GM12878 (cell line): Measurements from ENCODE around the gene HDAC3. TPM values are rescaled to one million over a fixed set of nuclear protein-coding genes. Genes with fewer than 3 reads are reported as not detected.
A peak's percentile ranks its signal among the peaks of the same experiment; 100 is the strongest.

ENCODE experiments used
- ATAC-seq: fragments of 200-7000 bp; cut with Tn5 transposase; 3 replicates; pipeline ENCODE4 v1.9.1; 2020; ENCODE audit warnings: mild to moderate bottlenecking, moderate library complexity
- BruUV-seq: library from RNA; stranded (reverse); fragments of 400-500 nt; replicated peaks from 2 replicates; lab custom pipeline; 2021; lab: Mats Ljungman, UMichigan
- CTCF ChIA-PET: fragments of 300-600 bp; sonication (Branson Sonifier 250); formaldehyde crosslinking; extraction: SDS; loops from one replicate; lab custom pipeline; 2021; ENCODE audit warnings: inconsistent platforms; lab: Yijun Ruan, JAX
- POLR2A ChIA-PET: fragments of 350-600 bp; formaldehyde crosslinking; extraction: SDS; loops from one replicate; lab custom pipeline; 2021; ENCODE audit warnings: inconsistent platforms; lab: Charles Lee
- RAD21 ChIA-PET: fragments of 300-600 bp; sonication (Branson Sonifier 250); formaldehyde crosslinking; loops from one replicate; lab custom pipeline; 2023; ENCODE audit warnings: antibody characterized with exemption; ENCODE audit not compliant: unreplicated experiment; lab: Charles Lee
- SMC1A ChIA-PET: fragments of 300-600 bp; sonication (Branson Sonifier 250); formaldehyde crosslinking; loops from one replicate; lab custom pipeline; 2023; ENCODE audit not compliant: unreplicated experiment, uncharacterized antibody; lab: Charles Lee
- DNase-seq: peaks from one replicate; pipeline ENCODE4 v3.0.0-alpha.2; 2011; ENCODE audit warnings: low read depth, low spot score
- FAIRE-seq: peaks from 3 replicates; lab custom pipeline; 2011; peaks lifted over from hg19 to GRCh38; lab: Jason Lieb, UNC
- H2AFZ ChIP-seq: 2 replicates; pipeline ENCODE4 v1.6.0; 2011; ENCODE audit warnings: low read depth, low read length, control low read depth; ENCODE audit not compliant: control insufficient read depth
- H3K27ac ChIP-seq: 2 replicates; pipeline ENCODE4 v1.5.1; 2011; ENCODE audit warnings: control low read depth; ENCODE audit not compliant: control insufficient read depth, insufficient read depth
- H3K27me3 ChIP-seq, 2 experiments: replicated peaks in 1 of 2; 2 replicates each; pipeline versions ENCODE4 v1.6.0 to v1.6.1; 2011; ENCODE audit warnings: low read length in 1 of 2; ENCODE audit not compliant: control insufficient read depth in 2 of 2, insufficient read depth in 2 of 2
- H3K36me3 ChIP-seq, 2 experiments: 2 replicates each; pipeline ENCODE4 v1.5.1; 2011; ENCODE audit warnings: low read length in 1 of 2; ENCODE audit not compliant: control insufficient read depth in 2 of 2, insufficient read depth in 2 of 2
- H3K4me1 ChIP-seq: 2 replicates; pipeline ENCODE4 v1.6.1; 2011; ENCODE audit warnings: mild to moderate bottlenecking, low read length, moderate library complexity, mixed read lengths; ENCODE audit not compliant: control insufficient read depth, insufficient read depth
- H3K4me2 ChIP-seq: 2 replicates; pipeline ENCODE4 v1.6.0; 2011; ENCODE audit warnings: control low read depth; ENCODE audit not compliant: control insufficient read depth, insufficient read depth
- H3K4me3 ChIP-seq: fragments of 200-600 bp; sonication (generic); 2 replicates; pipeline ENCODE4 v1.5.1; 2016
- H3K79me2 ChIP-seq: 2 replicates; pipeline ENCODE4 v1.6.0; 2011; ENCODE audit warnings: low read length; ENCODE audit not compliant: control insufficient read depth, insufficient read depth
- H3K9ac ChIP-seq: 2 replicates; pipeline ENCODE4 v1.8.0; 2011; ENCODE audit warnings: low read length, control low read depth, mixed read lengths; ENCODE audit not compliant: control insufficient read depth, insufficient read depth
- H3K9me3 ChIP-seq: replicated peaks from 3 replicates; pipeline ENCODE4 v1.5.1; 2011; ENCODE audit warnings: mild to moderate bottlenecking, low read length; ENCODE audit not compliant: control insufficient read depth, insufficient read depth
- H4K20me1 ChIP-seq: 2 replicates; pipeline ENCODE4 v1.6.0; 2011; ENCODE audit not compliant: control insufficient read depth, insufficient read depth
- IRF3 ChIP-seq: fragments of 450-650 bp; IDR thresholded peaks from 2 replicates; pipeline ENCODE4 v1.6.1; 2014; ENCODE audit warnings: mild to moderate bottlenecking
- KLF5 ChIP-seq: fragments of 450-650 bp; IDR thresholded peaks from 2 replicates; pipeline ENCODE4 v1.6.1; 2014; ENCODE audit warnings: mild to moderate bottlenecking; ENCODE audit not compliant: partially characterized antibody
- WGBS: methylation state at CpG from one replicate; pipeline ENCODE4 v1.1.6; 2016; ENCODE audit warnings: low lambda C conversion rate; ENCODE audit not compliant: insufficient replicate concordance, insufficient coverage; ENCODE audit errors: missing lambda C conversion rate; 5-methylcytosine and 5-hydroxymethylcytosine counted together
- in situ Hi-C: fragments of 300-500 bp; cut with MboI; formaldehyde crosslinking; loops from 9 replicates; pipeline ENCODE4 v1.14.3; 2018; ENCODE audit warnings: mixed read lengths
- intact Hi-C: fragments of 100-400 bp; cut with micrococcal nuclease; formaldehyde crosslinking; loops from one replicate; pipeline ENCODE4 v1.14.2; 2022; ENCODE audit not compliant: unreplicated experiment
- polyA plus RNA-seq, 11 experiments: library from polyadenylated mRNA; depleted of rRNA in 4 of 11; unstranded in 6 of 11; stranded (reverse) in 5 of 11; fragments of >200 nt; fragmentation: Nextera tagmentation in 4 of 11; fragmentation: Illumina TruSeq in 1 of 11; extraction: Ambion mirVana in 4 of 11; extraction: Trizol in 1 of 11; gene quantifications; 1 replicate in 1 of 11; 2 replicates in 10 of 11; pipeline versions ENCODE4 v1.2.1 to v1.2.3, GENCODE V29; 2011 to 2016; ENCODE audit warnings: inconsistent platforms in 2 of 11, missing spikeins in 2 of 11, low read depth in 1 of 11
- total RNA-seq, 4 experiments: library from RNA; depleted of rRNA in 3 of 4; stranded (reverse); fragments of >200 nt in 3 of 4; fragmentation: Illumina TruSeq in 1 of 4; extraction: Trizol in 1 of 4; gene quantifications; 2 replicates each; pipeline versions ENCODE4 v1.2.1 to v1.2.3, GENCODE V29; 2013 to 2021
- TF ChIP-seq, protein P1 (sequence below): fragments of 450-650 bp; IDR thresholded peaks from 2 replicates; pipeline ENCODE4 v1.6.1; 2018; ENCODE audit warnings: mild to moderate bottlenecking, low read depth, moderate library complexity; ENCODE audit not compliant: partially characterized antibody
- TF ChIP-seq, protein P2 (sequence below): fragments of 450-650 bp; formaldehyde crosslinking; IDR thresholded peaks from 2 replicates; pipeline ENCODE4 v1.4.0; 2020; ENCODE audit warnings: mild to moderate bottlenecking, moderate library complexity
- TF ChIP-seq, protein P3 (sequence below): fragments of 450-650 bp; IDR thresholded peaks from 2 replicates; pipeline ENCODE4 v1.6.1; 2017; ENCODE audit warnings: mild to moderate bottlenecking, low read depth, inconsistent platforms; ENCODE audit not compliant: poor library complexity, severe bottlenecking

Gene HDAC3
- total and polyA plus RNA-seq, 10 of the 15 experiments (the other 5 are each of a cell fraction or from before 2014, with no cell fraction given) = 62.2 to 140 (median 112) TPM

DNA sequence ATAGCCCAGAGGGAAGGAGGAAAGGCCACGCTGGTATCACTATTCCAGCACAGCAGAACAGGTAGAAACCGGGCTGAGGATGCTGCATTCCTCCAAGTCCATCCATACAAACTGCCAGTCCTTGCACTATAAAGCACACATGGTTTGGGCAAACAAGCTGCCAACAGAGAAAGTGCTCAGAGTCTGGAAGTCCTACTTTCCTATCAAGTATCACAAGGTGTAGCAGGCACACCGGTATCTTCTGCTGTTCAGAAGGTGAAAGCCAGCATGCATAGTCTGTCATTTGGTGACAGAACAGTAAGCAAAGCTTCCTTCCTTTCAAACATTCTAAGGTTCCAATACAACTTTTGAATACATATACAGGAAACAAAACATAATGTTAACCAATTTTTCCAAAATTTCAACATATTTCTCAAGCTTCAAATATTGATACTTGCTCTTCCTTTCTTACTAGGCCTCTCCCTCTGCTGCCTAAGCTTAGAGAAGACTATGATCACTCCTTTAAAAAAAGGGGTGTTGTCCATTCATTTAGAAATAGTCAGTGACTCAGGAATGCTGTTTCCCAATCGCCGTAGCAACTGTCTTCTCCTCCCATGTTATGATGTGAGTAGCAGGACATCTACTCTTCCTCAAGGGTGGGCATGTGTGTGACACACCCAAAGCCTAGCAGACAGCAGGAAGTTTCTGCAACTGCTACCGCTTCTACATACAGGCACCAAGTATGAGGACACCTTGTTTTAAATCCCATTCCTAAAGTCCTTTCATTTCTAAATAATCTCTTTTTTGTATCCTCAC, 32.5 kb downstream of the HDAC3 start:
- Histone ChIP-seq H3K4me1 (peaks cover 36% of the 10 kb centered on the region), H3K27me3 (no peaks in the 10 kb centered on the region), H4K20me1 (no peaks in the 10 kb centered on the region), H3K36me3 (no peaks in the 10 kb centered on the region; a peak in 1 of 4 replicates), H3K27ac (peak overlapping the region; percentile 77), H3K9ac (no peak overlapping the region), H2AFZ (no peak overlapping the region), H3K4me2 (peak overlapping the region; percentile 68), H3K4me3 (peak overlapping the region; percentile 21; the same call in 1 of the 2 replicates), H3K9me3 (no peaks in the 10 kb centered on the region), H3K79me2 (peaks cover 86% of the 10 kb centered on the region)
- ChIA-PET POLR2A (interaction anchor here (0.8 to 3.5 kb wide), 6 partner anchors 13 to 34 kb away, joined by 3 to 17 read pairs (median 6); partner anchors contain the start of genes DIAPH1, HDAC3 and RELL2), SMC1A (interaction anchor here (0.8 to 8.6 kb wide), 4 partner anchors 11 to 31 kb away, joined by 3 to 199 read pairs (median 42); partner anchors contain the start of genes DIAPH1, HDAC3 and RELL2), CTCF (interaction anchor here (2.2 to 10.9 kb wide), 5 partner anchors 12 to 40 kb away, joined by 7 to 172 read pairs (median 10); partner anchors contain the start of gene DIAPH1), RAD21 (interaction anchor here (1.0 to 5.0 kb wide), 7 partner anchors 11 to 33 kb away, joined by 3 to 45 read pairs (median 4); partner anchors contain the start of genes DIAPH1, HDAC3 and RELL2)
- in situ Hi-C loops = loop anchor here (25.0 kb wide), 2 partner anchors 1192 to 1567 kb away; partner anchors contain the start of genes ANKHD1 and NRG2
- no TSS peak for BruUV-seq
- ATAC-seq (no peak), FAIRE-seq (no peak), DNase-seq (no peak)
- intact Hi-C loops = no loop called here
- WGBS = 3% methylated on average over 6 of the region's 6 CpGs
- TF ChIP-seq, protein P1, sequence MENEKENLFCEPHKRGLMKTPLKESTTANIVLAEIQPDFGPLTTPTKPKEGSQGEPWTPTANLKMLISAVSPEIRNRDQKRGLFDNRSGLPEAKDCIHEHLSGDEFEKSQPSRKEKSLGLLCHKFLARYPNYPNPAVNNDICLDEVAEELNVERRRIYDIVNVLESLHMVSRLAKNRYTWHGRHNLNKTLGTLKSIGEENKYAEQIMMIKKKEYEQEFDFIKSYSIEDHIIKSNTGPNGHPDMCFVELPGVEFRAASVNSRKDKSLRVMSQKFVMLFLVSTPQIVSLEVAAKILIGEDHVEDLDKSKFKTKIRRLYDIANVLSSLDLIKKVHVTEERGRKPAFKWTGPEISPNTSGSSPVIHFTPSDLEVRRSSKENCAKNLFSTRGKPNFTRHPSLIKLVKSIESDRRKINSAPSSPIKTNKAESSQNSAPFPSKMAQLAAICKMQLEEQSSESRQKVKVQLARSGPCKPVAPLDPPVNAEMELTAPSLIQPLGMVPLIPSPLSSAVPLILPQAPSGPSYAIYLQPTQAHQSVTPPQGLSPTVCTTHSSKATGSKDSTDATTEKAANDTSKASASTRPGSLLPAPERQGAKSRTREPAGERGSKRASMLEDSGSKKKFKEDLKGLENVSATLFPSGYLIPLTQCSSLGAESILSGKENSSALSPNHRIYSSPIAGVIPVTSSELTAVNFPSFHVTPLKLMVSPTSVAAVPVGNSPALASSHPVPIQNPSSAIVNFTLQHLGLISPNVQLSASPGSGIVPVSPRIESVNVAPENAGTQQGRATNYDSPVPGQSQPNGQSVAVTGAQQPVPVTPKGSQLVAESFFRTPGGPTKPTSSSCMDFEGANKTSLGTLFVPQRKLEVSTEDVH = no peak
- TF ChIP-seq, protein P2, sequence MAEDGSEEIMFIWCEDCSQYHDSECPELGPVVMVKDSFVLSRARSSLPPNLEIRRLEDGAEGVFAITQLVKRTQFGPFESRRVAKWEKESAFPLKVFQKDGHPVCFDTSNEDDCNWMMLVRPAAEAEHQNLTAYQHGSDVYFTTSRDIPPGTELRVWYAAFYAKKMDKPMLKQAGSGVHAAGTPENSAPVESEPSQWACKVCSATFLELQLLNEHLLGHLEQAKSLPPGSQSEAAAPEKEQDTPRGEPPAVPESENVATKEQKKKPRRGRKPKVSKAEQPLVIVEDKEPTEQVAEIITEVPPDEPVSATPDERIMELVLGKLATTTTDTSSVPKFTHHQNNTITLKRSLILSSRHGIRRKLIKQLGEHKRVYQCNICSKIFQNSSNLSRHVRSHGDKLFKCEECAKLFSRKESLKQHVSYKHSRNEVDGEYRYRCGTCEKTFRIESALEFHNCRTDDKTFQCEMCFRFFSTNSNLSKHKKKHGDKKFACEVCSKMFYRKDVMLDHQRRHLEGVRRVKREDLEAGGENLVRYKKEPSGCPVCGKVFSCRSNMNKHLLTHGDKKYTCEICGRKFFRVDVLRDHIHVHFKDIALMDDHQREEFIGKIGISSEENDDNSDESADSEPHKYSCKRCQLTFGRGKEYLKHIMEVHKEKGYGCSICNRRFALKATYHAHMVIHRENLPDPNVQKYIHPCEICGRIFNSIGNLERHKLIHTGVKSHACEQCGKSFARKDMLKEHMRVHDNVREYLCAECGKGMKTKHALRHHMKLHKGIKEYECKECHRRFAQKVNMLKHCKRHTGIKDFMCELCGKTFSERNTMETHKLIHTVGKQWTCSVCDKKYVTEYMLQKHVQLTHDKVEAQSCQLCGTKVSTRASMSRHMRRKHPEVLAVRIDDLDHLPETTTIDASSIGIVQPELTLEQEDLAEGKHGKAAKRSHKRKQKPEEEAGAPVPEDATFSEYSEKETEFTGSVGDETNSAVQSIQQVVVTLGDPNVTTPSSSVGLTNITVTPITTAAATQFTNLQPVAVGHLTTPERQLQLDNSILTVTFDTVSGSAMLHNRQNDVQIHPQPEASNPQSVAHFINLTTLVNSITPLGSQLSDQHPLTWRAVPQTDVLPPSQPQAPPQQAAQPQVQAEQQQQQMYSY (CRISPR knock-in tag) = no peak
- TF ChIP-seq, protein P3, sequence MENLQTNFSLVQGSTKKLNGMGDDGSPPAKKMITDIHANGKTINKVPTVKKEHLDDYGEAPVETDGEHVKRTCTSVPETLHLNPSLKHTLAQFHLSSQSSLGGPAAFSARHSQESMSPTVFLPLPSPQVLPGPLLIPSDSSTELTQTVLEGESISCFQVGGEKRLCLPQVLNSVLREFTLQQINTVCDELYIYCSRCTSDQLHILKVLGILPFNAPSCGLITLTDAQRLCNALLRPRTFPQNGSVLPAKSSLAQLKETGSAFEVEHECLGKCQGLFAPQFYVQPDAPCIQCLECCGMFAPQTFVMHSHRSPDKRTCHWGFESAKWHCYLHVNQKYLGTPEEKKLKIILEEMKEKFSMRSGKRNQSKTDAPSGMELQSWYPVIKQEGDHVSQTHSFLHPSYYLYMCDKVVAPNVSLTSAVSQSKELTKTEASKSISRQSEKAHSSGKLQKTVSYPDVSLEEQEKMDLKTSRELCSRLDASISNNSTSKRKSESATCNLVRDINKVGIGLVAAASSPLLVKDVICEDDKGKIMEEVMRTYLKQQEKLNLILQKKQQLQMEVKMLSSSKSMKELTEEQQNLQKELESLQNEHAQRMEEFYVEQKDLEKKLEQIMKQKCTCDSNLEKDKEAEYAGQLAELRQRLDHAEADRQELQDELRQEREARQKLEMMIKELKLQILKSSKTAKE = no peak
- TF ChIP-seq KLF5 (no peak), IRF3 (no peak)
